Liver (tissue), 9 donors: Measurements from ENCODE around the gene MPRIP. TPM values are rescaled to one million over a fixed set of nuclear protein-coding genes. Genes with fewer than 3 reads are reported as not detected.

Experiments used
- DNase-seq: peaks from one replicate; pipeline ENCODE4 v3.0.0-alpha.2; 2017; ENCODE audit warnings: low spot score
- H3K27ac ChIP-seq, 2 donors: one replicate each; pipeline ENCODE4 v1.7.0; 2013; ENCODE audit warnings: inconsistent platforms in 2 of 2, low read length in 2 of 2, control low read depth in 1 of 2, low read depth in 1 of 2, mild to moderate bottlenecking in 1 of 2
- H3K27me3 ChIP-seq, 4 donors: one replicate each; pipeline versions ENCODE4 v1.6.1 to v1.7.0; 2013; ENCODE audit warnings: low read length in 3 of 4, inconsistent platforms in 1 of 4, mild to moderate bottlenecking in 1 of 4, moderate library complexity in 1 of 4; ENCODE audit not compliant: control insufficient read depth in 4 of 4, insufficient read depth in 4 of 4
- H3K36me3 ChIP-seq, 4 donors: one replicate each; pipeline versions ENCODE4 v1.6.1 to v1.7.0; 2013; ENCODE audit warnings: low read length in 3 of 4, mild to moderate bottlenecking in 3 of 4, low read depth in 1 of 4, moderate library complexity in 1 of 4; ENCODE audit not compliant: control insufficient read depth in 4 of 4, insufficient read depth in 3 of 4
- H3K4me1 ChIP-seq, 4 donors: one replicate each; pipeline versions ENCODE4 v1.6.1 to v1.7.0; 2013; ENCODE audit warnings: low read length in 3 of 4, mild to moderate bottlenecking in 3 of 4, moderate library complexity in 1 of 4; ENCODE audit not compliant: control insufficient read depth in 4 of 4, insufficient read depth in 4 of 4
- H3K4me3 ChIP-seq, 3 donors: one replicate each; pipeline versions ENCODE4 v1.6.1 to v1.7.0; 2013; ENCODE audit warnings: low read length in 3 of 3, control low read depth in 1 of 3, low read depth in 1 of 3, mild to moderate bottlenecking in 1 of 3
- H3K9ac ChIP-seq, 2 donors: one replicate each; pipeline ENCODE4 v1.7.0; 2013; ENCODE audit warnings: low read length in 2 of 2, mild to moderate bottlenecking in 2 of 2, moderate library complexity in 2 of 2, control low read depth in 1 of 2, low read depth in 1 of 2
- H3K9me3 ChIP-seq, 4 donors: one replicate each; pipeline versions ENCODE4 v1.6.1 to v1.7.0; 2013; ENCODE audit warnings: low read length in 3 of 4; ENCODE audit not compliant: control insufficient read depth in 4 of 4
- ATF3 ChIP-seq: IDR thresholded peaks from 2 replicates; pipeline ENCODE4 v1.6.1; 2016; ENCODE audit warnings: antibody characterized with exemption
- CTCF ChIP-seq: fragments of 150-350 bp; IDR thresholded peaks from 2 replicates; pipeline ENCODE4 v1.5.1; 2017; ENCODE audit warnings: improper control_type of control experiment, low read depth, low read length; ENCODE audit not compliant: missing input control
- FOXA1 ChIP-seq: IDR thresholded peaks from 2 replicates; pipeline ENCODE4 v1.6.1; 2016; ENCODE audit warnings: antibody characterized with exemption
- FOXA2 ChIP-seq: IDR thresholded peaks from 2 replicates; pipeline ENCODE4 v1.6.1; 2016; ENCODE audit warnings: antibody characterized with exemption
- GABPA ChIP-seq, 2 donors: IDR thresholded peaks in 1 of 2; conservative IDR thresholded peaks in 1 of 2; 2 replicates each; pipeline ENCODE4 v1.6.1; 2016; ENCODE audit warnings: antibody characterized with exemption in 2 of 2, mild to moderate bottlenecking in 1 of 2, moderate library complexity in 1 of 2
- HNF4A ChIP-seq, 2 donors: conservative IDR thresholded peaks; 2 replicates each; pipeline ENCODE4 v1.6.1; 2016; ENCODE audit warnings: antibody characterized with exemption in 2 of 2, mild to moderate bottlenecking in 2 of 2
- HNF4G ChIP-seq: IDR thresholded peaks from 2 replicates; pipeline ENCODE4 v1.6.1; 2016; ENCODE audit warnings: antibody characterized with exemption
- JUND ChIP-seq, 2 donors: IDR thresholded peaks; 2 replicates each; pipeline ENCODE4 v1.6.1; 2016; ENCODE audit warnings: antibody characterized with exemption in 2 of 2
- MAX ChIP-seq: IDR thresholded peaks from 2 replicates; pipeline ENCODE4 v1.6.1; 2016; ENCODE audit warnings: antibody characterized with exemption
- NR2F2 ChIP-seq: IDR thresholded peaks from 2 replicates; pipeline ENCODE4 v1.6.1; 2016; ENCODE audit warnings: antibody characterized with exemption
- REST ChIP-seq: IDR thresholded peaks from 2 replicates; pipeline ENCODE4 v1.6.1; 2016; ENCODE audit warnings: antibody characterized with exemption, mild to moderate bottlenecking
- RXRA ChIP-seq, 2 donors: IDR thresholded peaks; 2 replicates each; pipeline ENCODE4 v1.6.1; 2017 to 2018; ENCODE audit warnings: antibody characterized with exemption in 2 of 2, mild to moderate bottlenecking in 1 of 2
- SP1 ChIP-seq: IDR thresholded peaks from 2 replicates; pipeline ENCODE4 v1.6.1; 2018; ENCODE audit warnings: antibody characterized with exemption, mild to moderate bottlenecking
- TAF1 ChIP-seq: conservative IDR thresholded peaks from 2 replicates; pipeline ENCODE4 v1.6.1; 2016; ENCODE audit warnings: antibody characterized with exemption, mild to moderate bottlenecking
- YY1 ChIP-seq: IDR thresholded peaks from 2 replicates; pipeline ENCODE4 v1.6.1; 2016; ENCODE audit warnings: antibody characterized with exemption, mild to moderate bottlenecking
- ZBTB33 ChIP-seq: IDR thresholded peaks from 2 replicates; pipeline ENCODE4 v1.6.1; 2016; ENCODE audit warnings: antibody characterized with exemption
- WGBS: extraction: QIAGEN DNeasy Blood & Tissue Kit; methylation state at CpG from one replicate; pipeline ENCODE4 v1.1.7; 2013; 5-methylcytosine and 5-hydroxymethylcytosine counted together
- polyA plus RNA-seq, 2 donors: library from polyadenylated mRNA; stranded (reverse) in 1 of 2; unstranded in 1 of 2; fragments of 200-250 nt in 1 of 2; fragments of >200 nt in 1 of 2; fragmentation: Nextera tagmentation in 1 of 2; extraction: Ambion mirVana in 1 of 2; gene quantifications; one replicate each; pipeline versions ENCODE4 v1.2.1 to v1.2.3, GENCODE V29; 2013 to 2015
- total RNA-seq, 2 donors: library from RNA; depleted of rRNA; stranded (reverse); fragments of >200 nt; gene quantifications; one replicate each; pipeline ENCODE4 v1.2.3, GENCODE V29; 2014
- donor health status: healthy.
- donor health status: healthy.
- donor health status: healthy.
- donor health status: healthy.
- donor health status: healthy.

The MPRIP gene
- total and polyA plus RNA-seq, 4 donors: 21.2 to 61.9 (median 34.7) TPM

GRCh38 chr17:17172001-17172939 is 130.0 kb downstream of the MPRIP start:
- no peak overlapping the region for H3K27ac ChIP-seq

More at GRCh38 chr17:17172001-17172939, 130.0 kb downstream of the MPRIP start:
- H3K9me3 ChIP-seq: no peaks in the 10 kb centered on the region
- no peak overlapping the region for H3K9ac ChIP-seq
- no peaks in the 10 kb centered on the region for H3K4me1 ChIP-seq
- H3K27me3 ChIP-seq: no peaks in the 10 kb centered on the region
- 84% methylated on average over 26 of the region's 26 CpGs for WGBS
- H3K4me3 ChIP-seq: no peak overlapping the region
- H3K36me3 ChIP-seq: peaks cover 10 to 83% (median 44%) of the 10 kb centered on the region in 4 donors
- no peak for DNase-seq
- TF ChIP-seq RXRA (IDR thresholded peaks at IDR 0.05): no peak
- no peak for TF ChIP-seq SP1
- TF ChIP-seq FOXA2: no peak
- no peak for TF ChIP-seq ATF3
- no peak for TF ChIP-seq TAF1
- no peak for TF ChIP-seq REST
- TF ChIP-seq JUND (IDR thresholded peaks at IDR 0.05): no peak
- TF ChIP-seq CTCF: no peak
- no peak for TF ChIP-seq NR2F2
- TF ChIP-seq YY1: no peak
- TF ChIP-seq GABPA (IDR thresholded peaks at IDR 0.05 in 1 of 2, conservative IDR thresholded peaks at IDR 0.05 in 1 of 2): no peak
- no peak for TF ChIP-seq ZBTB33
- no peak for TF ChIP-seq FOXA1
- no peak for TF ChIP-seq MAX
- TF ChIP-seq HNF4G: no peak
- TF ChIP-seq HNF4A (conservative IDR thresholded peaks at IDR 0.05): no peak
